MCF 10A (cell line): ENCODE data around the gene ATF7. TPM values are rescaled to one million over a fixed set of nuclear protein-coding genes. Genes with fewer than 3 reads are reported as not detected.
A peak's percentile ranks its signal among the peaks of the same experiment; 100 is the strongest.

Experiments
- BruUV-seq: library from RNA; stranded (reverse); fragments of 400-500 nt; replicated peaks from 2 replicates; lab custom pipeline; 2021; lab: Mats Ljungman, UMichigan
- CTCF ChIA-PET: fragments of 300-600 bp; sonication (Branson Sonifier 250); formaldehyde crosslinking; extraction: SDS; loops from one replicate; lab custom pipeline; 2021; ENCODE audit warnings: antibody characterized with exemption, inconsistent platforms; lab: Yijun Ruan, JAX
- POLR2A ChIA-PET: fragments of 300-600, 350-650 bp; sonication (Branson Sonifier 250); formaldehyde crosslinking; extraction: SDS; loops from one replicate; lab custom pipeline; 2020; ENCODE audit warnings: antibody characterized with exemption, inconsistent platforms; lab: Yijun Ruan, JAX
- DNase-seq: peaks from one replicate; pipeline ENCODE4 v3.0.0-alpha.2; 2018; ENCODE audit not compliant: unreplicated experiment
- H3K27ac Mint-ChIP-seq: one replicate; pipeline ENCODE4 v1.8.0; 2022; ENCODE audit warnings: mild to moderate bottlenecking, low read depth, mixed read lengths; ENCODE audit not compliant: unreplicated experiment
- H3K27me3 Mint-ChIP-seq: one replicate; pipeline ENCODE4 v1.8.0; 2022; ENCODE audit warnings: mixed read lengths; ENCODE audit not compliant: insufficient read depth, unreplicated experiment
- H3K36me3 Mint-ChIP-seq: one replicate; pipeline ENCODE4 v1.8.0; 2022; ENCODE audit warnings: mild to moderate bottlenecking, moderate library complexity, mixed read lengths; ENCODE audit not compliant: insufficient read depth, unreplicated experiment
- H3K4me1 Mint-ChIP-seq: one replicate; pipeline ENCODE4 v1.8.0; 2022; ENCODE audit warnings: mixed read lengths; ENCODE audit not compliant: insufficient read depth, unreplicated experiment
- H3K4me3 Mint-ChIP-seq: one replicate; pipeline ENCODE4 v1.8.0; 2022; ENCODE audit warnings: mild to moderate bottlenecking, moderate library complexity, mixed read lengths; ENCODE audit not compliant: unreplicated experiment
- H3K9me3 Mint-ChIP-seq: one replicate; pipeline ENCODE4 v1.8.0; 2022; ENCODE audit warnings: mixed read lengths; ENCODE audit not compliant: unreplicated experiment
- intact Hi-C: fragments of 100-400 bp; cut with micrococcal nuclease; formaldehyde crosslinking; loops from 2 replicates; pipeline ENCODE4 v1.14.1; 2022
- total RNA-seq: library from RNA; stranded (reverse); gene quantifications from 2 replicates; pipeline ENCODE4 v1.2.3, GENCODE V29; 2022
- TF ChIP-seq, protein P1 (sequence below): fragments of 200-600 bp; IDR thresholded peaks from one replicate; pipeline ENCODE4 v1.8.0; 2022; ENCODE audit warnings: antibody characterized with exemption, mild to moderate bottlenecking; ENCODE audit not compliant: unreplicated experiment

Gene ATF7
- total RNA-seq, 1 experiment from 2014 or later = 40.8 TPM

DNA sequence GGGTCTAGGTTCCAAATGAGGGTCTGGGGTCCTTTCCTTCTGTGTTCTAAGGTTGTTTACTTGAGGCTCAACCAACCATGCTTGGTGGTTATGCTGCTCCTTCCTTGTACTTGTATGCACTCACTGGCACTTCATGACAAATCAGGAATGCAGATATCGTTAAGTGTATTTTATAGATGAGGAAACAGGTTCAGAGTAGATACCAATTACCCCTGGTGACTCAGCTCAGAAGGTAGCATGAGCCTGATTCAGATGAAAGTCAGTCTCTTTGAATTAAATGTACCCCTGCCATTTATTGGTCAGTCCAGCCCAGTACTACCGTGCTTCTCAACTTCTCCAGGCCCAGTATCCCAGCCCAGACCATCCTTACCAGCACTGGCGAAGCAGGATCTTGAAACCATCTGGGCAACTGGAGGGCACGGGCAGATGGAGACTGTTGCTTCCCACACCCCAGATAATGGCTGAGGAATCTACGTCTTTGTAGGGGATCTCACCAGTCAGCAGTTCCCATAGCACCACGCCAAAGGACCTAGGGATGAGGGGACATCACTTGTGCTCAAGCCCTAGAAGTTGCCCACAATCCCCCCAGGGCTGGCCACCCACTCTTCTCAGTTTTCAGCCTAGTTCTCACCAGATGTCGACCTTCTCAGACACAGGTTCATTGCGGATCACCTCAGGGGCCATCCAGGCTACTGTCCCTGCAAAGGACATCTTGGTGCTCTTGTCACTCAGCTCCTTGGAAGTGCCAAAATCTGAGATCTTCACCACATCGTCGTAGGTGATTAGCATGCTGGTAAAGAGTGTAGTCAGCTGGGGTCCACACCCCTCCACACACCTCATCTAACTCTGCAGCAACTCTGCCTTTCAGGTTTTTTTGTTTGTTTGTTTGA lies 141.3 kb downstream of the ATF7 start:
- TF ChIP-seq, protein P1, sequence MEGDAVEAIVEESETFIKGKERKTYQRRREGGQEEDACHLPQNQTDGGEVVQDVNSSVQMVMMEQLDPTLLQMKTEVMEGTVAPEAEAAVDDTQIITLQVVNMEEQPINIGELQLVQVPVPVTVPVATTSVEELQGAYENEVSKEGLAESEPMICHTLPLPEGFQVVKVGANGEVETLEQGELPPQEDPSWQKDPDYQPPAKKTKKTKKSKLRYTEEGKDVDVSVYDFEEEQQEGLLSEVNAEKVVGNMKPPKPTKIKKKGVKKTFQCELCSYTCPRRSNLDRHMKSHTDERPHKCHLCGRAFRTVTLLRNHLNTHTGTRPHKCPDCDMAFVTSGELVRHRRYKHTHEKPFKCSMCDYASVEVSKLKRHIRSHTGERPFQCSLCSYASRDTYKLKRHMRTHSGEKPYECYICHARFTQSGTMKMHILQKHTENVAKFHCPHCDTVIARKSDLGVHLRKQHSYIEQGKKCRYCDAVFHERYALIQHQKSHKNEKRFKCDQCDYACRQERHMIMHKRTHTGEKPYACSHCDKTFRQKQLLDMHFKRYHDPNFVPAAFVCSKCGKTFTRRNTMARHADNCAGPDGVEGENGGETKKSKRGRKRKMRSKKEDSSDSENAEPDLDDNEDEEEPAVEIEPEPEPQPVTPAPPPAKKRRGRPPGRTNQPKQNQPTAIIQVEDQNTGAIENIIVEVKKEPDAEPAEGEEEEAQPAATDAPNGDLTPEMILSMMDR = no peak
- peaks cover 4% of the 10 kb centered on the region for H3K4me1 Mint-ChIP-seq
- BruUV-seq = TSS peak; percentile 4
- POLR2A ChIA-PET = interaction anchor here (1.0 to 7.1 kb wide), 4 partner anchors 9 to 59 kb away, joined by 3 to 53 read pairs (median 4); partner anchors contain the start of genes MAP3K12 and TARBP2
- CTCF ChIA-PET = interaction anchor here (0.6 kb wide), 1 partner anchor 30 kb away, joined by 5 read pairs; no protein-coding TSS in a partner anchor
- no peak overlapping the region for H3K27ac Mint-ChIP-seq
- intact Hi-C loops = no loop called here
- no peaks in the 10 kb centered on the region for H3K27me3 Mint-ChIP-seq
- peaks cover 68% of the 10 kb centered on the region for H3K36me3 Mint-ChIP-seq
- H3K4me3 Mint-ChIP-seq = no peak overlapping the region
- H3K9me3 Mint-ChIP-seq = no peaks in the 10 kb centered on the region
- no peak for DNase-seq

DNA sequence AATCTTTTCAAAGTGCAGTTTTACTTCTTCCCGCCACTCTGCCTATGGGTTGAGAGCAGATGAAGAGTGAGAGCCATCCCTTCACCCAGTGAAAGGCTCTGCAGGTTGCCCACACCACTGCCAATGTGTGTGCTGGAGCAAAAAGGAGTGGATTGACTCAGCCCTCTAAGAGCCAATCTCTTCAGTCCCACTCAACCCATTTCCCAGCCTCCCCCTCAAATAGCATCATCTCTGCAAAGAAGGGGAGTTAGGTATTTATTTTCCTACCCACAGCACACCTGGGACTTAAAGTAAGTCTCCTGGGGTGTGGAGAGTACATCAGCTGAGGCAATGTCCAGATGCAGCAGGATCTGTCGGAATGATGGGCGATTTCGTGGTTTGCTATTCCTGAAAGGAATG lies 142.2 kb downstream of the ATF7 start:
- no peak for DNase-seq
- TF ChIP-seq, protein P1 = no peak
- Mint-ChIP-seq H3K9me3 (no peaks in the 10 kb centered on the region), H3K27ac (no peak overlapping the region), H3K27me3 (no peaks in the 10 kb centered on the region), H3K4me3 (no peak overlapping the region), H3K4me1 (peaks cover 4% of the 10 kb centered on the region), H3K36me3 (peaks cover 74% of the 10 kb centered on the region)
- POLR2A ChIA-PET = interaction anchor here (0.6 to 7.1 kb wide), 11 partner anchors 8 to 480 kb away, joined by 3 to 53 read pairs (median 5); partner anchors contain the start of genes AAAS, MAP3K12 and TARBP2
- intact Hi-C loops = no loop called here
- BruUV-seq = no TSS peak
- CTCF ChIA-PET = interaction anchor here (1.0 to 2.2 kb wide), 2 partner anchors 11 to 24 kb away, joined by 3 to 14 read pairs; partner anchors contain the start of gene NPFF

DNA sequence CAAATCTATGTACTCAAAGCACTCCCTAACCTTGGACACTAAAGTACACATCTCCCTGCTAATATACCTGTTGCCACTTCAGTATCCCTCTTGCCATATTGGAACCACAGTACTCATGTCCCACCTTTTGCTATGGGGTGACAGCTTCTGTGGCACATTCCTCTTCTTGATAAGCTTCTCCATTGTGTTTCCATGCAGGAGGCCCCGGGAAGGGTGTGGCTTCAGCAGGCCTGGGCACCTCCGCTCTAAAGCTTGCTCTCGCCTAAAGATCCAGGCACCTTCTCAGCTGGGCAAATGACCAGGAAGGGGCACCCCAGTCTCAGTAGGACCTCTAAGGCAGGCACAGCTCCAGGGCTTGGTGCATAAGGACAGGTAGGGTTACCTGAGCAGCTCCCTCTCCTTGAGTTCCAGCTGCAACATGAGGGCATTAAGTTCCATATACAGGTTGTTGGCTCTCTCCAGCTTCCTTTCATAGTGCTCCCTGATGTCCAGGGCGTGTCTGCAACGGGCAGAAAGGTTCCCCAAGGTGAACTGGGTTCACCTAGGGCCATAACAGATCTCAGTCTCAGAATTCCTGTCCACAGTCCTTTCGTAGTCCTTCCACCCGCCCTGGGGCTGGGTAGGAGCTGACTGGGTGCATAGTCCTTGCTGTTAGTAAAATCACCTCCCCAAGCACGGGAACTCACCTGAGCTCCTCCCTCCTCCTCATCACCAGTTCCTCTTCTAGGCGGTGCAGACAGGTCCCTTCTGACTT lies 142.8 kb downstream of the ATF7 start:
- intact Hi-C loops = no loop called here
- no peak for DNase-seq
- H3K27me3 Mint-ChIP-seq = no peaks in the 10 kb centered on the region
- no peaks in the 10 kb centered on the region for H3K9me3 Mint-ChIP-seq
- H3K4me3 Mint-ChIP-seq = no peak overlapping the region
- BruUV-seq = no TSS peak
- POLR2A ChIA-PET = interaction anchor here (0.6 to 7.1 kb wide), 13 partner anchors 8 to 480 kb away, joined by 3 to 53 read pairs (median 5); partner anchors contain the start of genes AAAS, MAP3K12 and TARBP2
- peaks cover 79% of the 10 kb centered on the region for H3K36me3 Mint-ChIP-seq
- CTCF ChIA-PET = interaction anchor here (1.0 to 2.2 kb wide), 2 partner anchors 10 to 25 kb away, joined by 3 to 14 read pairs; partner anchors contain the start of gene NPFF
- TF ChIP-seq, protein P1 = no peak
- H3K4me1 Mint-ChIP-seq = peaks cover 4% of the 10 kb centered on the region
- H3K27ac Mint-ChIP-seq = no peak overlapping the region
